Measurements from ENCODE around the gene CDH16. TPM values are rescaled to one million over a fixed set of nuclear protein-coding genes. Genes with fewer than 3 reads are reported as not detected.

Gene CDH16
- total and polyA plus RNA-seq, 2 experiments from 2014 or later: 3.2 to 4.4 TPM

DNA sequence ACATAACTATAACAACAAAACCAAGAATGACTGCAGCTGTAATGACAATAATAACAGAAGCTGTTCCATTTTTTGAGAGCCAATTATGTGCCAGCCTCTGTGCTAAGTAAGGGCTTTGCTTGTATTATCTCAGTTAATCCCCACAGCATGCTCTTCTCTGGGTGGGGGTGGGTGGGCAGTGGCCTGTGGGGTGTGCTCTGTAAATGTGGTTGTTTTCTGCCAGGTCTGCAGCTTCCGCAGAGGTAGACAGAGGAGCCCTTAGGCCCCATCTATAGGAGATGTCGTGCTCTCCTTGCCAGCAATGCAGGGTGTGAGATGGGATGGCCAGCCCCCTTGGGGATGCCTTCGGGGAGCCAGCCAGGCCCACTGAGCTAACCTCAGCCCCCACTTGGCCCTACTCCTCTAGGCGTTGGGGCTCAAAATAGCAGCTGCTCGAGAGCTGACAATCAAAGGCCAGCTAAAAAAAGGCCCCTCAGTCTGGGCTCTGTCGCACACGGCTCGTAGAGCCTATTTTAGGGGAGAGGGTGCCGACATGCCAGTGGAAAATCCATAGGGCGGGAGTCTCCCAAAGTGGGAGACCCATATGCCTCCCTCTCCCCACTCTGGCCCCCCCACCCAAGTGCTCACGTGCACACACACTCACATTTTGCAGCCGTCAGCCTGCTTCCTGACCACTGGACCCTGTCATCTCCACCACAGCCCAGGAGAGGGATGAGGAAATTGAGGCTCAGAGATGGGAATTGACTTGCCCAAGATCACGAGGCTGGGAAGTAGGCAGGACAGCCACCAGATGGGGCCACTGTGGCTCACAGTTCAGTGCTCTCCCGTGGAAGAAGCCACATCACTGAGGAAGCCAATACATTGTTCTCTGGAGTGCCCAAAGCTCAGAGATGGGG is 15.8 kb downstream of the CDH16 start:
- Histone ChIP-seq H3K4me1 (ENCODE audit: insufficient read depth) (peaks cover 58% of the 10 kb centered on the region), H3K4me2 (no peak overlapping the region), H3K9me3 (ENCODE audit: low read depth) (no peaks in the 10 kb centered on the region), H3K9me2 (replicated peaks; ENCODE audit: insufficient read depth) (no peaks in the 10 kb centered on the region), H4K20me1 (ENCODE audit: insufficient read depth, poor library complexity, severe bottlenecking) (no peaks in the 10 kb centered on the region), H3K27me3 (no peaks in the 10 kb centered on the region), H3K27ac (no peak overlapping the region), H3K4me3 (no peak overlapping the region), H2AFZ (no peak overlapping the region), H3K79me2 (no peaks in the 10 kb centered on the region), H3K36me3 (replicated peaks; ENCODE audit: insufficient read depth, low read depth) (no peaks in the 10 kb centered on the region)
- WGBS (ENCODE audit: low lambda C conversion rate, missing lambda C conversion rate): 81% methylated on average over 14 of the region's 14 CpGs
- no peak for DNase-seq (ENCODE audit: low spot score)
- TF ChIP-seq, protein P1, sequence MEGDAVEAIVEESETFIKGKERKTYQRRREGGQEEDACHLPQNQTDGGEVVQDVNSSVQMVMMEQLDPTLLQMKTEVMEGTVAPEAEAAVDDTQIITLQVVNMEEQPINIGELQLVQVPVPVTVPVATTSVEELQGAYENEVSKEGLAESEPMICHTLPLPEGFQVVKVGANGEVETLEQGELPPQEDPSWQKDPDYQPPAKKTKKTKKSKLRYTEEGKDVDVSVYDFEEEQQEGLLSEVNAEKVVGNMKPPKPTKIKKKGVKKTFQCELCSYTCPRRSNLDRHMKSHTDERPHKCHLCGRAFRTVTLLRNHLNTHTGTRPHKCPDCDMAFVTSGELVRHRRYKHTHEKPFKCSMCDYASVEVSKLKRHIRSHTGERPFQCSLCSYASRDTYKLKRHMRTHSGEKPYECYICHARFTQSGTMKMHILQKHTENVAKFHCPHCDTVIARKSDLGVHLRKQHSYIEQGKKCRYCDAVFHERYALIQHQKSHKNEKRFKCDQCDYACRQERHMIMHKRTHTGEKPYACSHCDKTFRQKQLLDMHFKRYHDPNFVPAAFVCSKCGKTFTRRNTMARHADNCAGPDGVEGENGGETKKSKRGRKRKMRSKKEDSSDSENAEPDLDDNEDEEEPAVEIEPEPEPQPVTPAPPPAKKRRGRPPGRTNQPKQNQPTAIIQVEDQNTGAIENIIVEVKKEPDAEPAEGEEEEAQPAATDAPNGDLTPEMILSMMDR (IDR thresholded peaks at IDR 0.05; ENCODE audit: poor library complexity): no peak
- TF ChIP-seq EZH2 (IDR thresholded peaks at IDR 0.05; ENCODE audit: borderline replicate concordance) (no peak), EZH2phosphoT487 (IDR thresholded peaks at IDR 0.05; ENCODE audit: low read depth, severe bottlenecking, unreplicated experiment) (no peak)

DNA sequence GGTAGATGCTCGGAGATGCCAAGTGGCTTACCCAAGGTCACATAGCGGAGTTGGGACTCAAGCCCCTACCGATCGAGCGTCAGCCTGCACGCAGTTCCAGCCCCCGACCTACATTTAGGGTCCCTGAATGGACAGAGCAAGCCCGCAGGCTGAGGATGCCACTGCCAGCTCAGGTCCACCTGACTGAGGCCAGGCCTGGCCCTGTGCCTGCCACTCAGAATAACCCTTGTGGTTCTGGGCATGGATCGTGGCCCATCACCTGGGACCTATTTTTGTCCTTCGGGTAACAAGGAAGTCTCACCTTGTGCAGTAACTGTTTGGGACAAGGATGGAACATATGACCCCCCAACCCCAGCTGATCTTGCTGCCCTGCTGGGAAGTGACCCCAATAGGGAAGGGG is 17.1 kb downstream of the CDH16 start:
- H3K36me3 ChIP-seq (replicated peaks; ENCODE audit: insufficient read depth, low read depth): no peaks in the 10 kb centered on the region
- H3K27ac ChIP-seq: peak overlapping the region; percentile 92
- no peak for DNase-seq (ENCODE audit: low spot score)
- 94% methylated on average over 10 of the region's 10 CpGs for WGBS (ENCODE audit: low lambda C conversion rate, missing lambda C conversion rate)
- H3K4me2 ChIP-seq: no peak overlapping the region
- no peaks in the 10 kb centered on the region for H3K79me2 ChIP-seq
- H3K27me3 ChIP-seq: no peaks in the 10 kb centered on the region
- no peak overlapping the region for H2AFZ ChIP-seq
- no peaks in the 10 kb centered on the region for H4K20me1 ChIP-seq (ENCODE audit: insufficient read depth, poor library complexity, severe bottlenecking)
- no peak overlapping the region for H3K4me3 ChIP-seq
- H3K9me2 ChIP-seq (replicated peaks; ENCODE audit: insufficient read depth): no peaks in the 10 kb centered on the region
- no peaks in the 10 kb centered on the region for H3K9me3 ChIP-seq (ENCODE audit: low read depth)
- TF ChIP-seq EZH2phosphoT487 (IDR thresholded peaks at IDR 0.05; ENCODE audit: low read depth, severe bottlenecking, unreplicated experiment) (no peak), EZH2 (IDR thresholded peaks at IDR 0.05; ENCODE audit: borderline replicate concordance) (no peak)
- TF ChIP-seq, protein P1 (IDR thresholded peaks at IDR 0.05; ENCODE audit: poor library complexity): no peak
- peaks cover 58% of the 10 kb centered on the region for H3K4me1 ChIP-seq (ENCODE audit: insufficient read depth)

GRCh38 chr16:66900721-66901441 is 17.8 kb downstream of the CDH16 start:
- H4K20me1 ChIP-seq (ENCODE audit: insufficient read depth, poor library complexity, severe bottlenecking): no peaks in the 10 kb centered on the region
- H3K4me3 ChIP-seq: no peak overlapping the region
- H3K9me3 ChIP-seq (ENCODE audit: low read depth): no peaks in the 10 kb centered on the region
- H3K27me3 ChIP-seq: no peaks in the 10 kb centered on the region
- H3K36me3 ChIP-seq (replicated peaks; ENCODE audit: insufficient read depth, low read depth): no peaks in the 10 kb centered on the region
- peaks cover 55% of the 10 kb centered on the region for H3K4me1 ChIP-seq (ENCODE audit: insufficient read depth)
- peak; percentile 49 for DNase-seq (ENCODE audit: low spot score)
- H2AFZ ChIP-seq: no peak overlapping the region
- 59% methylated on average over 7 of the region's 7 CpGs for WGBS (ENCODE audit: low lambda C conversion rate, missing lambda C conversion rate)
- TF ChIP-seq EZH2phosphoT487 (IDR thresholded peaks at IDR 0.05; ENCODE audit: low read depth, severe bottlenecking, unreplicated experiment) (no peak), EZH2 (IDR thresholded peaks at IDR 0.05; ENCODE audit: borderline replicate concordance) (no peak)
- TF ChIP-seq, protein P1 (IDR thresholded peaks at IDR 0.05; ENCODE audit: poor library complexity): no peak
- no peak overlapping the region for H3K4me2 ChIP-seq
- H3K27ac ChIP-seq: peak overlapping the region; percentile 92
- no peaks in the 10 kb centered on the region for H3K79me2 ChIP-seq
- H3K9me2 ChIP-seq (replicated peaks; ENCODE audit: insufficient read depth): no peaks in the 10 kb centered on the region

Measured in hepatocyte (in vitro differentiated cells).